Hepatocyte (in vitro differentiated cells): ENCODE results near the gene FASTK. TPM values are rescaled to one million over a fixed set of nuclear protein-coding genes. Genes with fewer than 3 reads are reported as not detected.

Experiments used
- DNase-seq: peaks from one replicate; pipeline ENCODE4 v3.0.0-alpha.2; 2016; ENCODE audit warnings: low spot score
- H2AFZ ChIP-seq: fragments of 200-600 bp; sonication (generic); 2 replicates; pipeline ENCODE4 v1.6.0; 2016; ENCODE audit warnings: antibody characterized with exemption, mild to moderate bottlenecking
- H3K27ac ChIP-seq: fragments of 200-600 bp; sonication (generic); 2 replicates; pipeline ENCODE4 v1.5.1; 2016; ENCODE audit warnings: mild to moderate bottlenecking
- H3K27me3 ChIP-seq: fragments of 200-600 bp; sonication (generic); 2 replicates; pipeline ENCODE4 v1.6.1; 2016
- H3K36me3 ChIP-seq: fragments of 200-600 bp; sonication (generic); replicated peaks from 2 replicates; pipeline ENCODE4 v1.5.1; 2016; ENCODE audit warnings: low read depth; ENCODE audit not compliant: insufficient read depth
- H3K4me1 ChIP-seq: fragments of 200-600 bp; sonication (generic); 2 replicates; pipeline ENCODE4 v1.5.1; 2016; ENCODE audit warnings: mild to moderate bottlenecking, moderate library complexity; ENCODE audit not compliant: insufficient read depth
- H3K4me2 ChIP-seq: fragments of 200-600 bp; sonication (generic); 2 replicates; pipeline ENCODE4 v1.6.0; 2016
- H3K4me3 ChIP-seq: fragments of 200-600 bp; sonication (generic); 2 replicates; pipeline ENCODE4 v1.5.1; 2016; ENCODE audit warnings: mild to moderate bottlenecking
- H3K79me2 ChIP-seq: fragments of 200-600 bp; sonication (generic); 2 replicates; pipeline ENCODE4 v1.6.0; 2017; ENCODE audit warnings: mild to moderate bottlenecking
- H3K9me2 ChIP-seq: fragments of 200-600 bp; sonication (generic); replicated peaks from 2 replicates; pipeline ENCODE4 v1.6.0; 2017; ENCODE audit warnings: mild to moderate bottlenecking; ENCODE audit not compliant: insufficient read depth
- H3K9me3 ChIP-seq: fragments of 200-600 bp; sonication (generic); 2 replicates; pipeline ENCODE4 v1.5.1; 2016; ENCODE audit warnings: low read depth, mild to moderate bottlenecking
- H4K20me1 ChIP-seq: fragments of 200-600 bp; sonication (generic); 2 replicates; pipeline ENCODE4 v1.6.0; 2016; ENCODE audit warnings: mild to moderate bottlenecking; ENCODE audit not compliant: insufficient read depth, poor library complexity, severe bottlenecking
- CTCF ChIP-seq: fragments of 200-600 bp; sonication (generic); IDR thresholded peaks from 2 replicates; pipeline ENCODE4 v1.5.1; 2016; ENCODE audit warnings: antibody characterized with exemption, mild to moderate bottlenecking; ENCODE audit not compliant: poor library complexity
- EZH2 ChIP-seq: fragments of 200-600 bp; sonication (generic); IDR thresholded peaks from 2 replicates; pipeline ENCODE4 v1.6.1; 2016; ENCODE audit warnings: antibody characterized with exemption, mild to moderate bottlenecking, borderline replicate concordance
- EZH2phosphoT487 ChIP-seq: fragments of 200-600 bp; sonication (generic); IDR thresholded peaks from one replicate; pipeline ENCODE4 v1.6.1; 2018; ENCODE audit warnings: antibody characterized with exemption, mild to moderate bottlenecking, low read depth, moderate library complexity; ENCODE audit not compliant: unreplicated experiment, severe bottlenecking
- WGBS: methylation state at CpG from one replicate; pipeline ENCODE4 v1.1.6; 2016; ENCODE audit warnings: low lambda C conversion rate; ENCODE audit errors: missing lambda C conversion rate; 5-methylcytosine and 5-hydroxymethylcytosine counted together
- polyA plus RNA-seq: library from polyadenylated mRNA; unstranded; fragments of >200 nt; fragmentation: Nextera tagmentation; extraction: Ambion mirVana; gene quantifications from 2 replicates; pipeline ENCODE4 v1.2.1, GENCODE V29; 2016
- total RNA-seq: library from RNA; depleted of rRNA; stranded (reverse); fragments of >200 nt; gene quantifications from 2 replicates; pipeline ENCODE4 v1.2.3, GENCODE V29; 2014

The FASTK gene
- total and polyA plus RNA-seq, 2 experiments from 2014 or later, result 105 to 193 TPM

GRCh38 chr7:151058781-151059366 is 21.7 kb downstream of the FASTK start:
- peak; percentile 34 for DNase-seq
- TF ChIP-seq CTCF (no peak), EZH2phosphoT487 (no peak), EZH2 (no peak)
- H3K79me2 ChIP-seq, result peaks cover 37% of the 10 kb centered on the region
- no peaks in the 10 kb centered on the region for H3K27me3 ChIP-seq
- H3K4me1 ChIP-seq, result peaks cover 44% of the 10 kb centered on the region
- peak overlapping the region; percentile 50 for H2AFZ ChIP-seq
- peak overlapping the region; percentile 97 for H3K27ac ChIP-seq
- no peaks in the 10 kb centered on the region for H3K36me3 ChIP-seq
- H3K9me3 ChIP-seq, result no peaks in the 10 kb centered on the region
- H3K4me2 ChIP-seq, result peak overlapping the region; percentile 88
- 21% methylated on average over 18 of the region's 18 CpGs for WGBS
- H4K20me1 ChIP-seq, result peaks cover 17% of the 10 kb centered on the region
- H3K4me3 ChIP-seq, result peak overlapping the region; percentile 94
- H3K9me2 ChIP-seq, result no peaks in the 10 kb centered on the region

GRCh38 chr7:151057989-151058780 is 22.4 kb downstream of the FASTK start:
- H3K9me2 ChIP-seq, result no peaks in the 10 kb centered on the region
- H3K4me2 ChIP-seq, result peak overlapping the region; percentile 88
- H4K20me1 ChIP-seq, result peaks cover 12% of the 10 kb centered on the region
- 7% methylated on average over 46 of the region's 46 CpGs for WGBS
- H3K79me2 ChIP-seq, result peaks cover 31% of the 10 kb centered on the region
- no peaks in the 10 kb centered on the region for H3K36me3 ChIP-seq
- H3K27me3 ChIP-seq, result no peaks in the 10 kb centered on the region
- TF ChIP-seq CTCF (no peak), EZH2 (no peak), EZH2phosphoT487 (no peak)
- DNase-seq, result peak; percentile 99
- peaks cover 40% of the 10 kb centered on the region for H3K4me1 ChIP-seq
- peak overlapping the region; percentile 94 for H3K4me3 ChIP-seq
- no peaks in the 10 kb centered on the region for H3K9me3 ChIP-seq
- peak overlapping the region; percentile 97 for H3K27ac ChIP-seq
- H2AFZ ChIP-seq, result peak overlapping the region; percentile 41

- Histone ChIP-seq H3K4me1 (peaks cover 34% of the 10 kb centered on the region), H3K36me3 (no peaks in the 10 kb centered on the region), H3K9me3 (no peaks in the 10 kb centered on the region), H2AFZ (peak within 1 kb of the TSS; percentile 41), H3K9me2 (no peaks in the 10 kb centered on the region), H3K27ac (peak within 1 kb of the TSS; percentile 97), H3K79me2 (peaks cover 31% of the 10 kb centered on the region), H3K4me3 (peak within 1 kb of the TSS; percentile 94), H3K4me2 (peak within 1 kb of the TSS; percentile 98), H3K27me3 (no peaks in the 10 kb centered on the region), H4K20me1 (peaks cover 12% of the 10 kb centered on the region)
- 2% methylated on average over 29 of the region's 30 CpGs for WGBS
- TF ChIP-seq EZH2 (no peak), EZH2phosphoT487 (no peak), CTCF (no peak)
- no peak for DNase-seq
Observed at GRCh38 chr7:151057506-151057988, 23.1 kb downstream of the FASTK start, which contains the start of gene CDK5. Gene CDK5 (minus strand): TSS chr7:151057897. CDS start chr7:151057848, 49 bp downstream.
